B cell (primary cell): ENCODE data around the gene RNU11. TPM values are rescaled to one million over a fixed set of nuclear protein-coding genes. Genes with fewer than 3 reads are reported as not detected.
A peak's percentile ranks its signal among the peaks of the same experiment; 100 is the strongest.

Experiments used
- ATAC-seq: fragments of 200-7000 bp; cut with Tn5 transposase; one replicate; pipeline ENCODE4 v1.10.0; 2021; ENCODE audit warnings: low read depth, mild to moderate bottlenecking, moderate number of reproducible peaks, moderate library complexity
- CTCF ChIA-PET: fragments of 350-600 bp; sonication (Branson Sonifier 250); formaldehyde crosslinking; loops from one replicate; lab custom pipeline; 2021; ENCODE audit warnings: antibody characterized with exemption, inconsistent platforms; lab: Charles Lee
- POLR2A ChIA-PET: fragments of 350-600 bp; sonication (Branson Sonifier 250); formaldehyde crosslinking; loops from one replicate; lab custom pipeline; 2021; ENCODE audit warnings: antibody characterized with exemption; lab: Charles Lee
- DNase-seq: peaks from one replicate; pipeline ENCODE4 v3.0.0; 2013
- H2AFZ ChIP-seq: 2 replicates; pipeline ENCODE4 v1.6.1; 2012; ENCODE audit warnings: mild to moderate bottlenecking, low read depth, low read length; ENCODE audit not compliant: insufficient read depth, poor library complexity, severe bottlenecking
- H3K27ac ChIP-seq, 2 donors: 1 replicate in 1 of 2; 2 replicates in 1 of 2; pipeline ENCODE4 v1.5.1; 2012 to 2013; ENCODE audit warnings: low read length in 2 of 2, mild to moderate bottlenecking in 2 of 2, moderate library complexity in 1 of 2
- H3K27me3 ChIP-seq, 4 experiments: fragments of 200-600 bp in 1 of 4; sonication (generic) in 1 of 4; replicated peaks in 1 of 4; 1 replicate in 2 of 4; 2 replicates in 2 of 4; pipeline versions ENCODE4 v1.6.1 to v1.7.0; 2013 to 2016; ENCODE audit warnings: low read length in 3 of 4, mild to moderate bottlenecking in 2 of 4, mixed read lengths in 1 of 4, moderate library complexity in 1 of 4; ENCODE audit not compliant: insufficient read depth in 4 of 4, control insufficient read depth in 3 of 4; ENCODE audit errors: control extremely low read depth in 1 of 4
- H3K36me3 ChIP-seq, 2 experiments: replicated peaks in 1 of 2; 1 replicate in 1 of 2; 2 replicates in 1 of 2; pipeline versions ENCODE4 v1.6.1 to v1.7.1; 2013; ENCODE audit warnings: low read length in 1 of 2; ENCODE audit not compliant: insufficient read depth in 2 of 2, control insufficient read depth in 1 of 2; ENCODE audit errors: control extremely low read depth in 1 of 2, extremely low read depth in 1 of 2
- H3K4me1 ChIP-seq, 2 donors: fragments of 200-600 bp in 1 of 2; sonication (generic) in 1 of 2; 1 replicate in 1 of 2; 2 replicates in 1 of 2; pipeline versions ENCODE4 v1.5.1 to v1.6.1; 2013 to 2017; ENCODE audit warnings: low read length in 2 of 2; ENCODE audit not compliant: control insufficient read depth in 2 of 2, insufficient read depth in 2 of 2
- H3K4me2 ChIP-seq: replicated peaks from 2 replicates; pipeline ENCODE3; 2012; ENCODE audit warnings: mild to moderate bottlenecking, low read depth, low read length; ENCODE audit not compliant: poor library complexity, severe bottlenecking
- H3K4me3 ChIP-seq, 5 experiments: fragments of 200-600 bp in 1 of 5; sonication (generic) in 1 of 5; 1 replicate in 3 of 5; 2 replicates in 2 of 5; pipeline versions ENCODE4 v1.5.1 to v1.7.0; 2011 to 2016; ENCODE audit warnings: low read length in 4 of 5, mild to moderate bottlenecking in 4 of 5, low read depth in 2 of 5, control low read depth in 1 of 5, moderate library complexity in 1 of 5; ENCODE audit not compliant: insufficient read depth in 1 of 5; ENCODE audit errors: control extremely low read depth in 1 of 5, extremely low read depth in 1 of 5
- H3K79me2 ChIP-seq: fragments of 200-600 bp; sonication (generic); one replicate; pipeline ENCODE4 v1.6.0; 2016; ENCODE audit warnings: low read length; ENCODE audit not compliant: control insufficient read depth, insufficient read depth
- H3K9ac ChIP-seq: fragments of 200-600 bp; sonication (generic); 2 replicates; pipeline ENCODE4 v1.6.1; 2017; ENCODE audit warnings: mild to moderate bottlenecking, low read length, moderate library complexity
- H3K9me3 ChIP-seq, 3 donors: one replicate each; pipeline versions ENCODE4 v1.6.1 to v1.7.1; 2013; ENCODE audit warnings: low read length in 2 of 3; ENCODE audit not compliant: control insufficient read depth in 2 of 3, insufficient read depth in 1 of 3; ENCODE audit errors: control extremely low read depth in 1 of 3
- H4K20me1 ChIP-seq: 2 replicates; pipeline ENCODE4 v1.6.0; 2012; ENCODE audit warnings: mild to moderate bottlenecking, low read length; ENCODE audit not compliant: insufficient read depth, control insufficient read depth, poor library complexity, severe bottlenecking
- H3K27ac Mint-ChIP-seq: one replicate; pipeline ENCODE4 v1.8.0; 2021; ENCODE audit warnings: mixed read lengths
- H3K27me3 Mint-ChIP-seq: one replicate; pipeline ENCODE4 v1.8.0; 2021; ENCODE audit warnings: mixed read lengths
- H3K4me1 Mint-ChIP-seq: one replicate; pipeline ENCODE4 v1.8.0; 2021; ENCODE audit warnings: mixed read lengths
- H3K4me3 Mint-ChIP-seq: one replicate; pipeline ENCODE4 v1.8.0; 2021; ENCODE audit warnings: mixed read lengths
- H3K9me3 Mint-ChIP-seq: one replicate; pipeline ENCODE4 v1.8.0; 2022; ENCODE audit warnings: mixed read lengths; ENCODE audit not compliant: insufficient read depth
- EZH2 ChIP-seq: IDR thresholded peaks from 2 replicates; pipeline ENCODE4 v1.6.1; 2012; ENCODE audit warnings: borderline replicate concordance, low read depth, mild to moderate bottlenecking, moderate library complexity, low read length; ENCODE audit not compliant: insufficient read depth, poor library complexity, severe bottlenecking
- WGBS: methylation state at CpG from one replicate; pipeline ENCODE4 v1.1.5; 2013; ENCODE audit warnings: missing lambda C conversion rate; ENCODE audit not compliant: insufficient coverage; 5-methylcytosine and 5-hydroxymethylcytosine counted together
- intact Hi-C: fragments of 100-400 bp; cut with micrococcal nuclease; formaldehyde crosslinking; loops from one replicate; pipeline ENCODE4 v1.10.0; 2022
- polyA plus RNA-seq: library from polyadenylated mRNA; depleted of rRNA; stranded (reverse); fragments of >200 nt; gene quantifications from 2 replicates; pipeline ENCODE4 v1.2.3, GENCODE V29; 2012
- total RNA-seq, 2 donors: library from RNA; stranded (reverse); fragments of 120-200 nt in 1 of 2; gene quantifications; 1 replicate in 1 of 2; 2 replicates in 1 of 2; pipeline versions ENCODE4 v1.2.3 to v1.2.4, GENCODE V29; 2013 to 2022
- TF ChIP-seq, protein P1 (sequence below): fragments of 200-600 bp; IDR thresholded peaks from one replicate; pipeline ENCODE4 v1.8.0; 2022; ENCODE audit warnings: antibody characterized with exemption, mild to moderate bottlenecking

RNU11 gene
- total and polyA plus RNA-seq, 2 donors (not counting 1 experiment from before 2014, with no cell fraction given) = not detected

DNA sequence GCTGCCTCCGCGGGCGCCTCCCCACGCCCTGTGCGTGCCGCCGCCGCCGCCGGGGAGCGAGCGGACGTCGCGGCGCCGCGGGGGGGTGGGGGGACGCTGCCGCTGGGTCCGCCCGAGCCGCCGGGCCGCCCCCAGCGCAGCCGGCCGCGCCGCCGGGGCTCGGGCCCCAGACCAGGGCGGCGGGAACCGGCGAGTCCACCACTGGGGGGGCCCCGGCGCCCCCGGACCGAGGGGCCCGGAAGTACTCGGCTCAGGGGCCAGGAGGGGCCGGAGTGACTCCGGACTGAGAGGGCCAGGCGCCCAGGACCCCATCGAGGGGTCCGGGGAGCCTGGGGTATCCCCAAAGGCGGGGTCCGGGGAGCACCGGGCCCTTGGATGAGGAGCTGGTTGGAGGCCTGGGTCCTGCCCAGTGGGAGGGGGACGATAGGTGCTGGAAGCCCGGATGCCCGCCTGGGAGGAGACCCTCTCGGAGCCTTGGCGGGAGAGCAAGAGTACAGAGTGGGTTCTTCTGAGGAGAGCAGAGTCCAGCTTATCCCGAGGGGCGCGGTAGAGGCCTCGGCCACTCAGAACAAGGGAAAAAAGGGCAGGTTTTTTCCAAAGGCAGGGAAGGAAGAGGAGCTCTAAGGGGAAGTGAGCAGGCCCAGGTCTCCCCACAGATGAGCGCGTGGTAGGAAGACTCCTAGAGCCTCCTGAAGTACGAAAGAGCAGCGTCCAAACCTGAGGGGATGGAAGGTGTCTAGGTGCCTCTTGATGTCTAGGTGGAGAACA lies 20.7 kb downstream of the RNU11 start:
- peaks cover 38% of the 10 kb centered on the region for H3K79me2 ChIP-seq
- H4K20me1 ChIP-seq = no peaks in the 10 kb centered on the region
- CTCF ChIA-PET = interaction anchor here (1.5 to 3.8 kb wide), 5 partner anchors 21 to 208 kb away, joined by 5 to 23 read pairs (median 8); partner anchors contain the start of genes RNU11, TAF12 and YTHDF2
- peak overlapping the region; percentile 94 for H3K9ac ChIP-seq
- ATAC-seq (peak; percentile 79), DNase-seq (peak; percentile 82)
- under 1% methylated on average over 63 of the region's 63 CpGs for WGBS
- H3K4me2 ChIP-seq = peak overlapping the region; percentile 96
- peak overlapping the region; percentile 95 to 98 for H3K27ac ChIP-seq
- H3K27me3 ChIP-seq = no peaks in the 10 kb centered on the region
- H3K27me3 Mint-ChIP-seq = no peaks in the 10 kb centered on the region
- no peaks in the 10 kb centered on the region for H3K9me3 Mint-ChIP-seq
- peak overlapping the region; percentile 94 for H3K4me3 Mint-ChIP-seq
- POLR2A ChIA-PET = interaction anchor here (0.8 to 3.2 kb wide), 9 partner anchors 20 to 512 kb away, joined by 4 to 67 read pairs (median 6); partner anchors contain the start of genes MED18, RCC1, RNU11 and SRSF4
- no peaks in the 10 kb centered on the region for H3K36me3 ChIP-seq
- H3K4me1 Mint-ChIP-seq = peaks cover 19% of the 10 kb centered on the region
- no peak for TF ChIP-seq EZH2
- TF ChIP-seq, protein P1, sequence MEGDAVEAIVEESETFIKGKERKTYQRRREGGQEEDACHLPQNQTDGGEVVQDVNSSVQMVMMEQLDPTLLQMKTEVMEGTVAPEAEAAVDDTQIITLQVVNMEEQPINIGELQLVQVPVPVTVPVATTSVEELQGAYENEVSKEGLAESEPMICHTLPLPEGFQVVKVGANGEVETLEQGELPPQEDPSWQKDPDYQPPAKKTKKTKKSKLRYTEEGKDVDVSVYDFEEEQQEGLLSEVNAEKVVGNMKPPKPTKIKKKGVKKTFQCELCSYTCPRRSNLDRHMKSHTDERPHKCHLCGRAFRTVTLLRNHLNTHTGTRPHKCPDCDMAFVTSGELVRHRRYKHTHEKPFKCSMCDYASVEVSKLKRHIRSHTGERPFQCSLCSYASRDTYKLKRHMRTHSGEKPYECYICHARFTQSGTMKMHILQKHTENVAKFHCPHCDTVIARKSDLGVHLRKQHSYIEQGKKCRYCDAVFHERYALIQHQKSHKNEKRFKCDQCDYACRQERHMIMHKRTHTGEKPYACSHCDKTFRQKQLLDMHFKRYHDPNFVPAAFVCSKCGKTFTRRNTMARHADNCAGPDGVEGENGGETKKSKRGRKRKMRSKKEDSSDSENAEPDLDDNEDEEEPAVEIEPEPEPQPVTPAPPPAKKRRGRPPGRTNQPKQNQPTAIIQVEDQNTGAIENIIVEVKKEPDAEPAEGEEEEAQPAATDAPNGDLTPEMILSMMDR = no peak
- peak overlapping the region; percentile 68 to 95 (median 93) for H3K4me3 ChIP-seq
- intact Hi-C loops = loop anchor here (1.0 to 5.0 kb wide), 5 partner anchors 21 to 422 kb away; partner anchors contain the start of genes RNU11, TAF12, TRNAU1AP and YTHDF2
- H3K4me1 ChIP-seq = peaks cover 5 to 24% of the 10 kb centered on the region in 2 donors
- H3K27ac Mint-ChIP-seq = peak overlapping the region; percentile 99
- H3K9me3 ChIP-seq = no peaks in the 10 kb centered on the region
- peak overlapping the region; percentile 77 for H2AFZ ChIP-seq
